Trophoblast cell (in vitro differentiated cells and primary cell): ENCODE measurements around the gene APRT.

Source experiments
- DNase-seq, 2 donors: peaks; one replicate each; pipeline ENCODE4 v3.0.0-alpha.2; 2016
- H2AFZ ChIP-seq: 2 replicates; pipeline ENCODE4 v1.6.1; 2013; ENCODE audit warnings: low read length, moderate library complexity, mild to moderate bottlenecking; ENCODE audit not compliant: insufficient read depth, poor library complexity
- H2AK5ac ChIP-seq: 2 replicates; pipeline ENCODE4 v1.6.1; 2013; ENCODE audit warnings: mild to moderate bottlenecking, low read length
- H2BK120ac ChIP-seq: 2 replicates; pipeline ENCODE4 v1.6.1; 2013; ENCODE audit warnings: low read length, mild to moderate bottlenecking, moderate library complexity; ENCODE audit not compliant: insufficient read depth, poor library complexity
- H2BK12ac ChIP-seq: 2 replicates; pipeline ENCODE4 v1.6.1; 2013; ENCODE audit warnings: mild to moderate bottlenecking, low read length, moderate library complexity
- H2BK5ac ChIP-seq: 2 replicates; pipeline ENCODE4 v1.6.1; 2013; ENCODE audit warnings: low read length, low read depth, moderate library complexity, mild to moderate bottlenecking; ENCODE audit not compliant: poor library complexity
- H3K14ac ChIP-seq: 2 replicates; pipeline ENCODE4 v1.6.1; 2013; ENCODE audit warnings: mild to moderate bottlenecking, low read length
- H3K18ac ChIP-seq: 2 replicates; pipeline ENCODE4 v1.6.1; 2013; ENCODE audit warnings: mild to moderate bottlenecking, low read length
- H3K23ac ChIP-seq: 2 replicates; pipeline ENCODE4 v1.6.1; 2013; ENCODE audit warnings: low read length
- H3K27ac ChIP-seq: 2 replicates; pipeline ENCODE4 v1.5.1; 2013; ENCODE audit warnings: low read depth, mild to moderate bottlenecking, inconsistent platforms, low read length, moderate library complexity
- H3K27me3 ChIP-seq: 2 replicates; pipeline ENCODE4 v1.6.1; 2013; ENCODE audit warnings: inconsistent platforms, mild to moderate bottlenecking, low read length, moderate library complexity; ENCODE audit not compliant: insufficient read depth
- H3K36me3 ChIP-seq, 2 experiments: 1 replicate in 1 of 2; 2 replicates in 1 of 2; pipeline ENCODE4 v1.6.1; 2013; ENCODE audit warnings: low read length in 2 of 2, mild to moderate bottlenecking in 2 of 2, moderate library complexity in 1 of 2; ENCODE audit not compliant: insufficient read depth in 2 of 2, control insufficient read depth in 1 of 2
- H3K4ac ChIP-seq: 2 replicates; pipeline ENCODE4 v1.6.1; 2013; ENCODE audit warnings: low read depth, mild to moderate bottlenecking, low read length, moderate library complexity
- H3K4me1 ChIP-seq, 2 experiments: 1 replicate in 1 of 2; 2 replicates in 1 of 2; pipeline ENCODE4 v1.6.1; 2013; ENCODE audit warnings: low read length in 2 of 2, mild to moderate bottlenecking in 2 of 2, moderate library complexity in 1 of 2; ENCODE audit not compliant: insufficient read depth in 2 of 2, control insufficient read depth in 1 of 2
- H3K4me2 ChIP-seq: 2 replicates; pipeline ENCODE4 v1.6.1; 2013; ENCODE audit warnings: inconsistent platforms, mild to moderate bottlenecking, low read length, moderate library complexity
- H3K4me3 ChIP-seq: 2 replicates; pipeline ENCODE4 v1.5.1; 2013; ENCODE audit warnings: mild to moderate bottlenecking, low read depth, low read length, inconsistent platforms
- H3K79me1 ChIP-seq: one replicate; pipeline ENCODE4 v1.6.1; 2013; ENCODE audit warnings: low read length
- H3K79me2 ChIP-seq: 2 replicates; pipeline ENCODE4 v1.6.1; 2013; ENCODE audit warnings: low read length, mild to moderate bottlenecking; ENCODE audit not compliant: control insufficient read depth, insufficient read depth, poor library complexity
- H3K9ac ChIP-seq: 2 replicates; pipeline ENCODE4 v1.6.1; 2013; ENCODE audit warnings: mild to moderate bottlenecking, low read length
- H3K9me3 ChIP-seq: 2 replicates; pipeline ENCODE4 v1.6.1; 2013; ENCODE audit warnings: low read depth, mild to moderate bottlenecking, control low read depth, inconsistent platforms, low read length; ENCODE audit not compliant: insufficient read depth
- H4K12ac ChIP-seq: 2 replicates; pipeline ENCODE4 v1.6.1; 2013; ENCODE audit warnings: low read depth, mild to moderate bottlenecking, low read length, moderate library complexity
- H4K8ac ChIP-seq: 2 replicates; pipeline ENCODE4 v1.6.1; 2013; ENCODE audit warnings: low read depth, mild to moderate bottlenecking, low read length, moderate library complexity
- H4K91ac ChIP-seq: one replicate; pipeline ENCODE4 v1.6.1; 2013; ENCODE audit warnings: low read depth, mild to moderate bottlenecking, low read length, moderate library complexity
- WGBS: extraction: QIAGEN DNeasy Blood & Tissue Kit; methylation state at CpG from one replicate; pipeline ENCODE4 v1.1.7; 2013; ENCODE audit warnings: missing lambda C conversion rate; ENCODE audit not compliant: insufficient read length, insufficient coverage; ENCODE audit errors: extremely low coverage; 5-methylcytosine and 5-hydroxymethylcytosine counted together

APRT gene

GRCh38 chr16:88770461-88771293 is 41.1 kb downstream of the APRT start:
- Histone ChIP-seq H4K12ac (no peak overlapping the region), H2AFZ (peak overlapping the region; percentile 2), H3K14ac (peak overlapping the region; percentile 70), H2BK5ac (peak overlapping the region; percentile 43), H4K91ac (peak overlapping the region; percentile 65), H3K79me2 (peaks cover 12% of the 10 kb centered on the region), H3K4me3 (no peak overlapping the region), H3K4me1 (peaks cover 74 to 82% of the 10 kb centered on the region in 2 experiments), H3K9ac (no peak overlapping the region), H3K79me1 (peaks cover 16% of the 10 kb centered on the region), H2BK120ac (peak overlapping the region; percentile 18), H3K4ac (peak overlapping the region; percentile 6), H3K9me3 (no peaks in the 10 kb centered on the region), H4K8ac (peak overlapping the region; percentile 1), H3K18ac (peak overlapping the region; percentile 55), H2BK12ac (peak overlapping the region; percentile 87), H3K27ac (peak overlapping the region; percentile 38), H3K23ac (no peak overlapping the region), H3K36me3 (no peaks in the 10 kb centered on the region), H2AK5ac (peak overlapping the region; percentile 10), H3K27me3 (no peaks in the 10 kb centered on the region), H3K4me2 (no peak overlapping the region)
- WGBS, result no CpG with 5 or more reads among the region's 41 CpGs
- peak; percentile 91 to 98 for DNase-seq

DNA sequence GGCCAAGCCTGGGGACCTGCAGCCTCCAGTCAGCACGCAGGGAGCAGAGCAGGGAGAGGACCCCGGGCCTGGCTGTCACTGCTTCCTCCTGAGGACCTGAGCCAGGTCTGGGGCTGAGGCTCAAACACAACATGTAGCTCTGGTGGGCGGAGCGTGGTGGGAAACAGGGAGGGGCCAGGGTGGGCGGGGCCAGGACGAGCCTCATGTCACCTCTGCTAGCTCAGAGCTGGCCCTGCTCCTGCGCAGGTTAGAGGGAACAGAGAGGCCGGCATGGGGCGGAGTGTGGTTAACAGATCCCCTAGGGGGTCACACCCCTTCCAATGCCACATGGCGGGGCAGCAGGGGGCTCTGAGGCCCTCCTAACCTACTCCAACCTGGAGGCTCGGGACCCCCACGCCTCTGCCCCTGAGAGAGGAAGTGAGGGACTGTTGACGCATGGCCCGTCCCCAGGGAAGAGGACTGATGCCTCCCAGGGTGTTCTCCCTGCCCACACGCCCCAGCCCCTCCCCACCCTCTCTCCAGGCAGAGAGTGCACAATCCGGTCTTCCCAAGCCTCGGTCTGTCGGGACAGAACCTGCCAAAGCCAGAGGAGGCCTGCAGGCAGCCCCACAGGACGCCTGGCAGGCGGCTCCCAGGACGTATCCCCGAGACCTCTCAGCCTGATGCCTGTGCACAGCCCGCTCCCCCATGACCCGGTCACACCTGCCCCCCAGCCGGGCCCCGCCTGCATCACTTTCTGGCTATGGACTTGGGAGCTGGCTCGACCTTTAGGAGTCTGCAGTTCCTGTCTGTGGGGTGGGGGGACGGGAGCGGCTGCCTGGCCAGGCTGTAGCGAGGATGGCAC is 41.9 kb downstream of the APRT start:
- H3K27me3 ChIP-seq, result no peaks in the 10 kb centered on the region
- H3K9ac ChIP-seq, result no peak overlapping the region
- peak overlapping the region; percentile 2 for H2BK120ac ChIP-seq
- no peak overlapping the region for H2AFZ ChIP-seq
- peak overlapping the region; percentile 25 for H4K91ac ChIP-seq
- peak overlapping the region; percentile 61 for H2AK5ac ChIP-seq
- H3K14ac ChIP-seq, result peak overlapping the region; percentile 47
- peak overlapping the region; percentile 41 for H4K8ac ChIP-seq
- H3K36me3 ChIP-seq, result no peaks in the 10 kb centered on the region
- peak overlapping the region; percentile 44 for H2BK12ac ChIP-seq
- peak overlapping the region; percentile 31 for H3K4ac ChIP-seq
- H3K18ac ChIP-seq, result peak overlapping the region; percentile 71
- peaks cover 16% of the 10 kb centered on the region for H3K79me1 ChIP-seq
- H2BK5ac ChIP-seq, result no peak overlapping the region
- H3K4me2 ChIP-seq, result peak overlapping the region; percentile 23
- H3K79me2 ChIP-seq, result peaks cover 12% of the 10 kb centered on the region
- DNase-seq, result peak; percentile 69 to 71
- no peak overlapping the region for H3K23ac ChIP-seq
- H3K9me3 ChIP-seq, result no peaks in the 10 kb centered on the region
- no peak overlapping the region for H4K12ac ChIP-seq
- WGBS, result no CpG with 5 or more reads among the region's 30 CpGs
- peaks cover 77 to 86% of the 10 kb centered on the region in 2 experiments for H3K4me1 ChIP-seq
- H3K4me3 ChIP-seq, result no peak overlapping the region
- peak overlapping the region; percentile 38 for H3K27ac ChIP-seq

- Histone ChIP-seq H3K23ac (no peak overlapping the region), H3K14ac (no peak overlapping the region), H3K4me3 (peak overlapping the region; percentile 1), H3K36me3 (no peaks in the 10 kb centered on the region), H2AK5ac (no peak overlapping the region), H3K79me1 (peaks cover 24% of the 10 kb centered on the region), H3K79me2 (peaks cover 12% of the 10 kb centered on the region), H4K12ac (no peak overlapping the region), H3K18ac (peak overlapping the region; percentile 34), H3K4me1 (peaks cover 78 to 85% of the 10 kb centered on the region in 2 experiments), H3K4ac (peak overlapping the region; percentile 35), H3K27me3 (no peaks in the 10 kb centered on the region), H2AFZ (no peak overlapping the region), H3K9me3 (no peaks in the 10 kb centered on the region), H2BK5ac (no peak overlapping the region), H3K9ac (no peak overlapping the region), H3K27ac (no peak overlapping the region), H3K4me2 (no peak overlapping the region), H2BK120ac (no peak overlapping the region), H2BK12ac (no peak overlapping the region), H4K91ac (peak overlapping the region; percentile 16), H4K8ac (no peak overlapping the region)
- no CpG with 5 or more reads among the region's 24 CpGs for WGBS
- DNase-seq, result no peak
These were observed 43.5 kb downstream of the APRT start for GRCh38 chr16:88768071-88768783.

- H4K12ac ChIP-seq, result no peak overlapping the region
- H3K79me1 ChIP-seq, result peaks cover 26% of the 10 kb centered on the region
- no peak overlapping the region for H3K4me3 ChIP-seq
- H2BK12ac ChIP-seq, result peak overlapping the region; percentile 12
- no peaks in the 10 kb centered on the region for H3K27me3 ChIP-seq
- peak overlapping the region; percentile 48 for H3K18ac ChIP-seq
- no peak overlapping the region for H3K4me2 ChIP-seq
- H3K4me1 ChIP-seq, result peaks cover 79 to 86% of the 10 kb centered on the region in 2 experiments
- H3K9ac ChIP-seq, result no peak overlapping the region
- peak overlapping the region; percentile 35 for H3K4ac ChIP-seq
- H3K14ac ChIP-seq, result no peak overlapping the region
- no peak overlapping the region for H2AFZ ChIP-seq
- H3K36me3 ChIP-seq, result peaks cover under 1 to 2% of the 10 kb centered on the region in 2 experiments
- no peak for DNase-seq
- no peaks in the 10 kb centered on the region for H3K9me3 ChIP-seq
- H3K27ac ChIP-seq, result no peak overlapping the region
- peak overlapping the region; percentile 36 for H2AK5ac ChIP-seq
- H2BK120ac ChIP-seq, result no peak overlapping the region
- WGBS, result no CpG with 5 or more reads among the region's 12 CpGs
- no peak overlapping the region for H4K8ac ChIP-seq
- H3K23ac ChIP-seq, result no peak overlapping the region
- peak overlapping the region; percentile 16 for H4K91ac ChIP-seq
- peaks cover 15% of the 10 kb centered on the region for H3K79me2 ChIP-seq
- no peak overlapping the region for H2BK5ac ChIP-seq
These were observed 44.1 kb downstream of the APRT start for GRCh38 chr16:88767546-88768070.
